HG03095 (cell line): ENCODE data around the gene RNF113A.
"Not testable (repeated sequence)": the region's sequence is repeated elsewhere in the genome, so short reads cannot be mapped to it uniquely, and the experiment has no call there.

Experiments
- ATAC-seq: cut with Tn5 transposase; IDR thresholded peaks from one replicate; pipeline ENCODE4 v1.9.1; 2021; ENCODE audit warnings: moderate library complexity; ENCODE audit not compliant: unreplicated experiment

The RNF113A gene

DNA sequence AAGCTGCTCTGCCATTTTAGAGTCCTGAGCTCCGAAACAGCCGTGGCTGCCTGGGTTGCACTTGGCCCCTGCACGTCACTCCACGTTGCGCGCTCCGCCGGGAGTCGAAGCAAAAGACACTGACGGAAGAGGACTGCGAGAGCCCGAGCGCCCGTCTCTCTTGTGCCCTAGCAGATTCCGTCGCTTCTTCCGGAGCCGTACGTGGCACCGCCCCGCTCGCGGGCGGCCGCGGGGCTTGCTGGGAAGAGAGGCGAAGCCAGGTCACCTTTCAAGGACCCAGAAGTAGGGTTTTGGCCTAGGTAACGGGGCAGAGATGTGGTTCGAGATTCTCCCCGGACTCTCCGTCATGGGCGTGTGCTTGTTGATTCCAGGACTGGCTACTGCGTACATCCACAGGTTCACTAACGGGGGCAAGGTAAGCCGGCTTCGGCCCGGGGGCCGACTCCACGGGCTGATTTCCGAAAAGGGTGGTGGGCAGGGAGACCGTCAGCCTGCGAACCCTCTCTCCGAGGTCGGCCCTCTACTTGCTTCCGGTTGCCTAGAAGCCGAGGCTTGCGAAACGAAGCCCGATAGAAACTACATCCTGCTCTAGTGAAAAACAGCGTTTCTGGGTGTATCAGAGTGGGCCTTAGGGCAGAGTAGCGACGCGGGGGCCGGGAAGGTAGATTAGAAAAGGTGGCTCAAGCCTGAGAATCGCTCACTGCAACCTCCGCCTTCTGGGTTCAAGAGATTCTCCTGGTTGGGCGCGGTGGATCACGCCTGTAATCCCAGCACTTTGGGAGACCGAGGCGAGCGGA lies at the start of gene RNF113A, which contains the start of gene NDUFA1:
TSS of gene RNF113A (minus strand) at position 135 of the 797 bp plus-strand sequence. CDS start at position 15, 120 bp downstream.
TSS of gene NDUFA1 (plus strand) at position 234 of the 797 bp plus-strand sequence. CDS start at position 314, 80 bp downstream.
- ATAC-seq, result peak; percentile 92

DNA sequence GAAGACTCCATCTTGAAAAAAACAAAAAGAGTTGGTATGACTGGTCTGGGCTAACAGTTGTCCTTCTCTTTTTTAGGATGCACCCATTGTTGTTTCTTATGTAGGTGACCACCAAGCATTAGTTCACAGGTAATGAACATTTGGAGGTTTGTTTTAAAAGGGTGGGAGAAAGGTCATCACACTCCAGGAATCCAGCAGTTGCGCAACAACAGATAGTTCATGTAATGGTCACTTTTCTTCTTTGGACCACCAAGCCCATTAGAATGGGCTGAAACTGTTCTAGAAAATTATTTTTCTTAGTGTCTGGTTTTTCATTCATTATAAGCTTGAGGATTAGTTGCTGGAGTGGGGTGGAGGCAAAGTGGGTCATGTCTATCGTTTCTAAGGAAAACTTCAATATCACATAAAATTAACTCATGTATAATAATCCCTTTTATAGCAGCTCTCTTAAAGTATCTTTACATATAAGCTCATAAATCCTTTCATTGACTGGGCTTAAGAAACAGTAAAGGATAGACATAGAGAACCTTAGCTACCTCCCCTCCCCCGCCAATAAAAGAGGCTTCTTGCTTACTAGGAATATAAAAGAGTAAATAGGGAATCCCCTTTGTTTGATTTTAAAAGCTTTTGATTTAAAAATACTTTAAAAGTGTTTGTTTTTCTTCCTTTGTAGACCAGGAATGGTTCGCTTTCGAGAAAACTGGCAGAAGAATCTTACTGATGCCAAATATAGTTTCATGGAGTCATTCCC lies 48.5 kb upstream of the RNF113A start:
- no peak for ATAC-seq

DNA sequence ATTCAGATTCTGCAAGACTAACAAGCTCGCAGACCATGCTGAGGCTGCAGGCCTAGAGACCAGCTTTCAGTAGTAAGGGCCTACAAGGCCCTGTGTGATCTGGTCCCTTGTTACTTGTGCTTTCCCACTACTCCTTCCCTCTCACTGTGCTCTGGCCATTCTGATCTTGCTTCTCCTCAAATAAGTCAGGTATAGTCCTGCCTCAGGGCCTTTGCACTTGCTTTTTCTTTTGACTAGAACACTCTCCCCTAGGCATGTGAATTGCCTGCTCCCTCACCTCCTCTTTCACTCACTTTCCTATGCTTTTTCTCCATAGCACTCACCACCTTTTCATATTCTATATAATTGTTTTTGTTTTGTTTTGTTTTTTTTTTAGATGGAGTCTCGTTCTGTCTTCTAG lies 46.3 kb upstream of the RNF113A start:
- ATAC-seq, result no peak

DNA sequence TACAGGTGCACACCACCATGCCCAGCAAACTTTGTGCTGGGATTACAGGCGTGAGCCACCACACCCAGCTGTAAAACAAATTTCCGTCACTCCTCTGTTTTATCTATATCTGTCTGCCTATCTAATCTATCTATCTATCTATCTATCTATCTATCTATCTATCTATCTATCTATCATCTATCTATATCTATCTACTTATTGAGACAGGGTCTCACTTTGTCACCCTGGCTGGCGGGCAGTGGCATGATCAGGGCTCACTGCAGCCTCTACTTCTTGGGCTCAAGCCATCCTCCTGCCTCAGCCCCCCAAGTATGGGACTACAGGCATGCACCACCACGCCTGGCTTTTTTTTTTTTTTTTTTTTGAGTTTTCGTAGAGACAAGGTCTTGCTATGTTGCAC lies 44.8 kb upstream of the RNF113A start:
- ATAC-seq, result no peak

DNA sequence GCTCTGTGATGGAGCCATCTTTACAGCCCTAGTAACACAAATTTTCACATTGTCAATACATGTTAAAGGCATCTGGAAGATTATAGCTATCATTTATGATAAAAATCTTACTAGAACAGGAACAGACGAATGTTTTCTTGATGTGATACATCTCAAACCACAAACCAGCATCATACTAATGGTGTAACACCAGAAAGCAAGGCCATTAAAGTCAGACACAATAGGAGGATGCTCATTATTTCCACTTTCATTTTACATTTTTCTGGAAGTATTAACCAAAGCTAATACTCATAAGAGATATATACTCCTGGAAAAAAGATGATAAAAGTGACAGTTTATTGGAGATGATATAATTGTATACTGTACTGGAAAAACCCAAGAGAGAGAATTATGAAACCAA lies 29.4 kb upstream of the RNF113A start:
- no peak for ATAC-seq

DNA sequence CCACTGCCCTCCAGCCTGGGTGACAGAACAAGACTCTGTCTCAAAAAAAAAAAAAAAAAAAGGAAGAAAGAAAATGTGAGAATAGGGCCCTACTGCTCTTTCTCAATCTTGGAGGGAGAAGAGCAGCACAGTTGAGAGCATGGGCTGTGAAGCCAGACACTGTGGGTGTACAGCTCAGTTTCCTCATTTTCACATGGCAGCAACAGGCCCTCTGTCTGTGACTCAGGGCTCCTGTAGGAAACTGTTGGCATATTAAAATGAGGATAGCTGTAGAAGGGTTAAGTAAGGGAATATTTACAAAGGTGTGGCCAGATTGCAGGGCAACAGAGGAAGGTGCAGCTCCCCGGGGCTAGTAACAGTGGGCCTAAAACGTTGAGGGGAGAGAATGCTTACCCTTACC lies 27.6 kb upstream of the RNF113A start:
- no peak for ATAC-seq

DNA sequence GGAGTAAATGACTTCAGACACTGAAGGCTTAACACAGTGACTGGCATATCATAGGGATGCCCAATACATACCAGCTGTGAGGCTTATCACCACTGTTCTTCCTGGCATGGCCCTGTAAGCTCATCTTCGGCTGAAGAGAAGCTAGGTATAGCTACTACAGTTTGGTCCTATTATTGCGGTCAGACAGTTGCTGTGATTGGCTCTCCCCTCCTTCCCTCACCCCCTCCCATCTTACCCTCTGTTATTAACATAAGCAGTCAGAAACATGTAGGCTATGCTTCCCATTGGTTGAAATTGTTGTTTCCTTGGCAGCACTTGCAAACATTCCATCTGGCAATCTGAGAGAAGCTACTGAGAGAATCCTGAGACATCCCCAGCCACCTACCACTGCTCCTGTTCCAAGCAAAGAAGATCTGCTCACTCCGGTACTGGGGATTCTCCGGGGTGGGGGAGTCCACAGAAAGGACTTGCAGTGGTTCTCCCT lies 24.4 kb upstream of the RNF113A start, which contains the start of gene AKAP14:
TSS of gene AKAP14 (plus strand) at position 51 of the 484 bp plus-strand sequence. CDS start 7,331 bp downstream, outside the sequence.
- no peak for ATAC-seq

DNA sequence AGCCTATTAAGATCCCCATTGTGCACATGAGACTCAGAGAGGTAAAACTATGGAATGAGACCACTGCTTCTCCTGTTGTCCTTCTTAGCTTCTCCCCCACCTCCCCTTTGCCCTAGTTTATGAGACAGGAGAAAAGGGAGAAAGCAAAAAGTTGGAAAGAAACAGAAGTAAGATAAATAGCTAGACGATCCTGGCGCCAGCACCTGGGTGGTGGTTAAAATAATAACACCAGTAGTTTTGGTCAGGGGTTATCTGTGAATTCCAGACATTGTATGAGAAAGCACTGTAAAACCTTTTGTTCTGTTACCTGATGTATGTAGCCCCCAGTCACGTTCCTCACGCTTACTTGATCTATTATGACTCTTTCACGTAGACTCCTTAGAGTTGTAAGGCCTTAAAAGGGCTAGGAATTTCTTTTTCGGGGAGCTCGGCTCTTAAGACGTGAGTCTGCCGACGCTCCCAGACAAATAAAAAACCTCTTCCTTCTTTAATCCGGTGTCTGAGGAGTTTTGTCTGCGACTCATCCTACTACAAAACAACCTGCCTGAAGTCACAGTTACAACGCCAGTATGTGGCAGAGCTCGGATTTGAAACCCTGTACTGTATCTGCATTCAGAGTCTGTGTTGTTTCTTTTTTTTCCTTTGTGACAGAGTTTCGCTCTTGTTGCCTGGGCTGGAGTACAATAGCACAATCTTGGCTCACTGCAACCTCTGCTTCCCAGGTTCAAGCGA lies 20.6 kb upstream of the RNF113A start:
- ATAC-seq, result not testable (repeated sequence)

DNA sequence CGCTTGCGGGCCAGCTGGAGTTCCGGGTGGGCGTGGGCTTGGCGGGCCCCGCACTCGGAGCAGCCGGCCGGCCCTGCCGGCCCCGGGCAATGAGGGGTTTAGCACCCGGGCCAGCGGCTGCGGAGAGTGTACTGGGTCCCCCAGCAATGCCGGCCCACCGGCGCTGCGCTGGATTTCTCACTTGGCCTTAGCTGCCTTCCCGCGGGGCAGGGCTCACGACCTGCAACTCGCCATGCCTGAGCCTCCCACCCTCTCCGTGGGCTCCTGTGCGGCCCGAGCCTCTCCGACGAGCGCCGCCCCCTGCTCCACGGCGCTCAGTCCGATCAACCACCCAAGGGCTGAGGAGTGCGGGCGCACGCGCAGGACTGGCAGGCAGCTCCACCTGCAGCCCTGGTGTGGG lies 19.1 kb upstream of the RNF113A start:
- ATAC-seq, result not testable (repeated sequence)

DNA sequence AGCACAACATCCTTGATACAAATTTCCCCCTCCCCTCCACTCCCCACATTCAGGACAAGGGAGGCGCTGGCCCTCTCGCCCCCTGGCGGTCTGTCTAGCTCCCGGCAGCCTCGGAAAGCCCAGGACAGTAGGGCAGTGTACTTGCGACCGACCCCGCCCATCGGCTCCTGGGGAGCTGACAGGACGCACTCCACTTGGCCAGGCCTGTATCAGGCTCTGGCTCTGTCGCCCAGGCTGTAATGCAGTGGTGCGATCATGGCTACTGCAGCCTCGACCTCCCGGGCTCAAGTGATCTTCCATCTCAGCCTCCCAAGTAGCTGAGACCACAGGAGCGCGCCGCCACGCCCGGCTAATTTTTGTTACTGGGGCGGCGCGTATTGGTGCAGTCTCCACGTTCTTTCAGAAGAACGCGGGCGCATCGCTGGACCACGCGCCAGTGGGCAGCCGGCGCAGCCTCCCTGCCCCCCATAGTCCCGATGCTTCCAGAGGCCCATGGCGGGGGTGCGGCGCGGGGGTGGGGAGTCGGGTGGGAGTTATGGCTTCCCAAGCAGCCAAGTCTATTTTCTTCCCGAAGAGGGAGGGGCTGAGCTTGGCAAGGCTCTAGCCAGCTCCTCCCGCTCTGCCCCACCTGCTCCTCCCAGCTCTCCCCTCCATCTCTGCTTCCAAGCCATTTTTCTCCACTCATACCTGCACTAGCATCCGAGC lies 16.3 kb upstream of the RNF113A start:
- ATAC-seq, result no peak

DNA sequence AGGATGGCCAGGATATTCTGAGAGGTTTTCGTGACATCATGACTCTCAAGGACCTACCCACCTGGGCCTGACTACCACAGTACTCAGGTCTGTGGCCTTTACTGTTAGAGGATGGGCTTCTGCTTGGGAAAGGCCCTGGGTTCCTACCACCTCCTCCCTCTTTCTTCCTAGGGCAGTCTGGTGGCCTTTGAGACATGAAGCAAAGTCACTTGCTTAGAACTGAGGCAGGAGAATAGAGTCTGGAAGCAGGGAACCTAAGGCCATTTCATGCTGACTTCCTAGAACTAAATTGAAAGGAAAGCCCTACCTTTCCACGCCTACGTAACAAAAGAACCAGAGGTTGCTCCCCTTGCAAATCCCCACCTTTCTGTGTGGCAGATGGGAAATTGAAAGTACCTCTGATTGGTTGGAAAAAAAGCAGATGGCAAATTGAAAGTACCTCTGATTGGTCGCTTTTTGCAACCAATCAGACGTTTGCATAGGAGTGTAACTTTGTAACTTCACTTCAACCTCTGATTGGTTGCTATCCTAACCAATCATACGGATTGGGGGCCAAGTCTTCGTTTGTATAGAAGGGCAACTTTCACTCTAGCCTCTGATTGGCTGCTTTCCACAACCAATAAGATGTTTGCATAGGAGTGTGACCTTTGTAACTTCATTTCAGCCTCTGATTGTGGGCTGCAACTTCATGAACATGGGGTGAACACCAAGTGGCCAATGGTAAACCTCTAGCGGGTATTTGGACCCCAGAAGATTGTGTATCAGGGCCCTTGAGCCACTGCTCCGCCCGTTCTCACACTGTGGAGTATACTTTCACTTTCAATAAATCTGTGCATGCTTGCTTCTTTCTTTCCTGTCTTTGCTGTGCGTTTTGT lies 14.3 kb upstream of the RNF113A start:
- no peak for ATAC-seq

DNA sequence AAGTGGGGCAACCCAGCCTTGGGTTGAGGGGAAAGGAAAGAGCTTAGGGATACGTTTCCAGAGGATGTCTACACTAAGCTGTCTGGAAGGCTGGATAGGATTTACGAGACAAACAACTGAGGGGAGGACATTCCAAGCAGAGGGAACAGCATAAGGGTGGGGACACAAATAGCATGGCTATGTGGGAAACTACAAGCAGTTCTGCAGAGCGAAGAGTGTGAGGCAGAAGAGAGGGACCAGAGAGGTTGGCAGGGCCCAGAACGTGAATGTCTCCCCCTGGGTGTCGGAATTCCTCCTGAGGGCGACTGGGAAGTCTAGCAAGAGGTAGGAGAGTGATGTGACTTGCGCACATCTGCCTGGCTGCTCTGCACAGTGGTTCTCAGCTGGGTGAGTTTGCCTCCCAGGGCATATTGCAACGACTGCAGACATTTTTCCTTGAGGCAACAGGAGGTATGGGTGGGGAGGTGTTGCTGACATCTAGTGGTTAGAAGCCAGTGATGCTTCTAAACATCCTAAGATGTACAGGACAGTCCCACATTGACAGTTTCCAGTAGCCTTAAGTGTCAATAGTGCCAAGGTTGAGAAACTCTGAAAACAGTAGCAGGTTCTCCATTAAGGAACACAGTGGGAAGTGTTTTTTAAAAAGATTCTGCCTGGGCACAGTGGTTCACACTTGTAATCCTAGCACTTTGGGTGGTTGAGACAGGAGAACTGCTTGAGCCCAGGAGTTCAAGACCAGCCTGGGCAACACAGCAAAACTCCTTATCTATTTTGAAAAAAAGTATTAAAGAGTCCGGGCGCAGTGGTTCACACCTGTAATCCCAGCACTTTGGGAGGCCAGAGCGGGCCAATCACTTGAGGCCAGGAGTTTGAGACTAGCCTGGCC lies 9.3 kb upstream of the RNF113A start:
- ATAC-seq, result peak; percentile 89

DNA sequence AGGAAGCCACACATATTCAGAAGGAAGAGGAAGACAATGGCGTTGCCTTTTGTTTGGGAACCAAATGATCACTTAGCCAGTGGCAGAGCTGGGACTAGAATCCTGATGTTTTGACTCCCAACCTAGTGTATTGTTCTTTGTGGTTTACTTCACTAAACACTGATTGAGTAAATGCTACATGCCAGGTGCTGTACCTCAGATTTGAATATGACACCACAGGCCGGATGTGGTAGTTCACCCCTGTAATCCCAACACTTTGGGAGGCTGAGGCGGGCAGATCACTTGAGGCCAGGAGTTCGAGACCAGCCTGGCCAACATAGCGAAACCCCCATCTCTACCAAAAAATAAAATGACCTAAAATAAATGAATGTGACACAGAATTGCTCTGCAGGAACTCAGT lies 8.5 kb upstream of the RNF113A start:
- ATAC-seq, result no peak

DNA sequence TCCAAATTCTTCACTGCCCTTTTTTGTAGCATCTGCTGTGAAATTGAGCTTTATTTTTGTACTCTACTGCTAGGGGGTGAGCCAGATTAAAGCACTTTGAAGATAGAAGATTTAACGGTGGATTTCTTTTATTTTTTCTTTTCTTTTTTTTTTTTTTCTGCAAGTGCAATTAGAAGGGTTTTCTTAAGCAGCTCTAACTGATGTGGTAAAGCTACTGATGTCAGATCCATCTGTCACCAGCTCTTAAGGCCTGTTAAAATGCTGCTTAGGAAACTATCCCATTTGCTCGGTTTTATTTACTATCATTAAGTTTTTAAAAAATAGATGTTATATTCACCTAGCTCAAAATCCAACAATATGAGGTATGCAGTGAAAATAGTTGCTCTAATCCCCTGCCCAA lies 7.2 kb upstream of the RNF113A start:
- ATAC-seq, result no peak

DNA sequence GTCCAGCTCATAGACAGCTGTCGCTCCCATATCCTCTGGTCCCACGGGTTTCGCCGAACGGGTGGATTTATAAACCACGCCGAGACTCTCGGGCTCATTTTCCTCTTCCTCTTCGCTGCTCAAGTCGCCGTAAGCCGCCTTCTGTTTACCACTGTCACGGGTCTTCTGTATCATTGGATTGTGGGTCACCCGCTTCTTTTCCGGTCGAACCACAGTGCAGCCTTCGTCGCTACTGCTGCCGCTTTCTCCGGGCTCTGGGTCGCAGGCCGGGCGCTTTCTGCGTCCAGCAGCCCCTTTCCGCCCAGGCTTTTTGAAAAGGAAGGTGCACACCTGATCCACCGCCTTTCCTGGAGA lies 311 bp downstream of the RNF113A start:
- ATAC-seq, result peak; percentile 32

DNA sequence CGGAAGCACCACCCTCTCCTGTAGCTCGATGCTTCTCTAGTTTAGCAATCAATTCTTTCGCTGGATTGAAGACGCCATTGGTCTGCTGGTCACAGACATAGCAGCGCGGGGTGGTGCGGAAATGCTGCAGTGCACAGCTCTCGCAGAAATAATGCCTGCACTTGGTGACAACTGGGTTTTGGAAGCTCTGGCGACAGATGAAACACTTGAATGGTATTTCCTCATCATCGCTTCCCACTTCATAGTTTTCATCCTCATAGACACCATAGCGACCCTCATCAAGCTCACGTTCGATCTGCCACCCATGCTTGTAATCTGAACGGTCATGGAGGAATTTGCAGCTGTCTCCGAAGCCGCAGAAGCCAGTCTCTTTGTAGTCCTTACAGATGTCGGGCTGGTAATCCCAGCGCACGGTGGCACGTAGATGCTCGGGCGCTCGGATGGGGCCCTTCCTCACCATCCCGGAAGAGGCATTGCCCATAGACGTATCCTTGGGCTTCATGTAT lies 854 bp downstream of the RNF113A start:
- ATAC-seq, result no peak

DNA sequence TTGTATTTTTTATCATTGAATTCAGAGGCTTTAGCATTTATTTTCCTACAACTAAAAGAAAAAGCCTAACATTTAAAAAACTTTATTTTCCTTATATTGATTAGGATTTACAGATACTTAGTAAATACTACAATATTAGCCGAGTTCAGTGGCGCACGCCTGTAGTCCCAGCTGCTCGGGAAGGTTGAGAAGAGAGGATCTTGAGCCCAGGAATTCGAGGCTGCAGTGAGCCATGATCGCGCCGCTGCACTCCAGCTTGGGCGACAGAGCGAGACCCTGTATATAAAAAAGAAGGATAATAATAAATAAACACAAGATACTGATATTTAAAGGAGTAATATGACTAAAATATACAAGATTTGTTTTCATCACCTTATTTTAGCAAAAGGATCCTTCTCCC lies 18.1 kb downstream of the RNF113A start:
- no peak for ATAC-seq
